SK-N-MC (cell line): ENCODE data around the gene IL18.

Experiments
- EZH2 ChIP-seq: fragments of 200-600 bp; sonication (generic); IDR thresholded peaks from one replicate; pipeline ENCODE4 v1.6.1; 2017; ENCODE audit warnings: antibody characterized with exemption
- FOXP2 ChIP-seq: optimal IDR thresholded peaks from 2 replicates; pipeline ENCODE3; 2011; ENCODE audit warnings: mild to moderate bottlenecking, moderate library complexity; ENCODE audit not compliant: insufficient read depth; ENCODE audit errors: extremely low read length, control extremely low read depth
- POLR2AphosphoS5 ChIP-seq: IDR thresholded peaks from 2 replicates; pipeline ENCODE4 v1.6.1; 2012; ENCODE audit warnings: mild to moderate bottlenecking, low read depth, low read length, borderline replicate concordance

DNA sequence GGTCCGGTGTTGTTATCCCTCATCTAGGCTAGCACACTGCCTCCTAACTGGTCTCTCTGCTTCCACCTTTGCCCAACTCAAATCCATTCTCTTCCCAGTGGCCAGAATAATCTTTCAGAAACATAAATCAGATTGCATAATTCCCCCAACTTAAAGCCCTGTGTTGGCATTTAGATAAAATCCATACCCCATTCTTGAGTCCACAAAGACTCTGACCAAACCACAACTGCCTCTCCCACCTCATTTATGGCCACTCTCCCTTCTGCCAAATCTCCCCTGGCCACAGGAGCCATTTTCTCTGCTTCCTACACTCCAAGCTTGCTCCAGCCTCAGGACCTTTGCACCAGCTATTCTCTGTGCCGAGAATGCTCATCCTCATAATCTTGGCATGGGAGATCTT is 36.8 kb downstream of the IL18 start:
- TF ChIP-seq EZH2 (no peak), POLR2AphosphoS5 (no peak), FOXP2 (no peak)
